ENCODE data around the gene SOX2. TPM values are rescaled to one million over a fixed set of nuclear protein-coding genes. Genes with fewer than 3 reads are reported as not detected.

Gene SOX2
- total and polyA plus RNA-seq, 2 of the 13 experiments (the other 11 are each of a cell fraction or from before 2014, with no cell fraction given), result not detected

DNA sequence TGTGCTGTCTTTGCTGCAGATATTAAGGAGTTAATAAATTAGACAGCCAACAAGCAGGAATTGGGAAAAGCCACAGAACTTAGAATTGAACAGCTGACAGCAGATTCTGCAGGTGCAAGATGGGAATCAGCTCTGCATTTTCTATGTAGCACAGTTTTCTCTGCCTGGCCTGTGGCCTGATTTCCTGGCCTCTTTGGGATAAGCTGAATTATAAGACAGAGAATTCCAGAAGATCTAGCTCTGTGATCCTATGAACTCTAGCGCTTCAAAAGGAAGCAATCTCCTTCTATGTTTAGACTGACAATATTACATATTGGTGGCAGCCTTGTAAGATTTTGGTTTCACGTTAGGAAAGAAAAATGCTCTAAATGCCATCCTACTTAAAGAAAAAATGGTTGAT lies 24.0 kb upstream of the SOX2 start (continued):
- TF ChIP-seq, protein P1, sequence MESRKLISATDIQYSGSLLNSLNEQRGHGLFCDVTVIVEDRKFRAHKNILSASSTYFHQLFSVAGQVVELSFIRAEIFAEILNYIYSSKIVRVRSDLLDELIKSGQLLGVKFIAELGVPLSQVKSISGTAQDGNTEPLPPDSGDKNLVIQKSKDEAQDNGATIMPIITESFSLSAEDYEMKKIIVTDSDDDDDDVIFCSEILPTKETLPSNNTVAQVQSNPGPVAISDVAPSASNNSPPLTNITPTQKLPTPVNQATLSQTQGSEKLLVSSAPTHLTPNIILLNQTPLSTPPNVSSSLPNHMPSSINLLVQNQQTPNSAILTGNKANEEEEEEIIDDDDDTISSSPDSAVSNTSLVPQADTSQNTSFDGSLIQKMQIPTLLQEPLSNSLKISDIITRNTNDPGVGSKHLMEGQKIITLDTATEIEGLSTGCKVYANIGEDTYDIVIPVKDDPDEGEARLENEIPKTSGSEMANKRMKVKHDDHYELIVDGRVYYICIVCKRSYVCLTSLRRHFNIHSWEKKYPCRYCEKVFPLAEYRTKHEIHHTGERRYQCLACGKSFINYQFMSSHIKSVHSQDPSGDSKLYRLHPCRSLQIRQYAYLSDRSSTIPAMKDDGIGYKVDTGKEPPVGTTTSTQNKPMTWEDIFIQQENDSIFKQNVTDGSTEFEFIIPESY (CRISPR knock-in tag; IDR thresholded peaks at IDR 0.05), result no peak

DNA sequence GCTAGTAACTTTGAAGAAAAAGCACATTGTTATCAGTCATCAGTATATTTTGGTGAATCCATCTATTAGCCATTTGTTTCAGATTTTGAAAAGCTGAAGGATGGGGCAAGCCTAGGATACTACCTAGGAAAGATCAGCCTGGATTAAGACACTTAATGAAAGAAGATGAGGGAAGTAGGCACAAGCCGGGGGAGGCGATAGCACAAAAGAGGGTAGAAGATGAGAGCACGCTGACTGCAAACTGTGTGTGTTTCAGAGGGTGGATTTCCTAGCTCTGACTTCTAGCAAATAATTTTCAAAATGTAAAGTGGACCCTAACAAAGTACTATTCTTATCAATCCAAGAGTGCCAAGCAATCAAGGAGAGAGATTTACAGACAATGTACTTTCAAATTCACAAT lies 22.2 kb upstream of the SOX2 start:
- DNase-seq (ENCODE audit: low spot score) (no peak), ATAC-seq (no peak), FAIRE-seq (no peak)
- TF ChIP-seq ZNF3 (CRISPR knock-in tag; IDR thresholded peaks at IDR 0.05) (no peak), ZNF75D (CRISPR knock-in tag; IDR thresholded peaks at IDR 0.05; ENCODE audit: borderline replicate concordance) (no peak), PAX8 (CRISPR knock-in tag; IDR thresholded peaks at IDR 0.05; ENCODE audit: borderline replicate concordance) (no peak), RFX3 (CRISPR knock-in tag; IDR thresholded peaks at IDR 0.05) (no peak), GLMP (CRISPR knock-in tag; IDR thresholded peaks at IDR 0.05; ENCODE audit: borderline replicate concordance) (no peak), CENPX (CRISPR knock-in tag; IDR thresholded peaks at IDR 0.05) (no peak), ZNF496 (CRISPR knock-in tag; IDR thresholded peaks at IDR 0.05; ENCODE audit: insufficient replicate concordance) (no peak), KAT8 (CRISPR knock-in tag; IDR thresholded peaks at IDR 0.05) (no peak), NFE2L2 (IDR thresholded peaks at IDR 0.05; ENCODE audit: low read length) (no peak), ZNF709 (CRISPR knock-in tag; IDR thresholded peaks at IDR 0.05) (no peak)
- Histone ChIP-seq H3K27ac (ENCODE audit: extremely low read length, insufficient read depth, low read length) (no peak overlapping the region), H3K4me3 (replicated peaks in 1 of 3; ENCODE audit: insufficient read depth in 1 of 3, low read depth in 2 of 3, low read length in 3 of 3) (no peak overlapping the region), H4K20me1 (ENCODE audit: insufficient read depth, low read length) (no peaks in the 10 kb centered on the region), H3K79me2 (ENCODE audit: insufficient read depth, low read length) (no peaks in the 10 kb centered on the region), H3K4me2 (ENCODE audit: low read depth, low read length) (no peak overlapping the region), H3K4me1 (ENCODE audit: insufficient read depth, low read length) (no peaks in the 10 kb centered on the region), H3K36me3 (replicated peaks in 1 of 2; ENCODE audit: control insufficient read depth in 1 of 2, insufficient read depth in 2 of 2, low read length in 2 of 2) (no peaks in the 10 kb centered on the region), H3K27me3 (ENCODE audit: control insufficient read depth in 1 of 2, insufficient read depth in 2 of 2, low read length in 2 of 2) (no peaks in the 10 kb centered on the region), H3K9ac (ENCODE audit: insufficient read depth, low read depth, low read length) (no peak overlapping the region), H3K9me3 (ENCODE audit: low read length) (no peaks in the 10 kb centered on the region), H2AFZ (ENCODE audit: low read length) (no peak overlapping the region)
- intact Hi-C loops (cut with micrococcal nuclease; ENCODE audit: unreplicated experiment), result no loop called here
- ChIA-PET CTCF (ENCODE audit: low intra/inter-chr PET ratio, low total read pairs) (no interaction called here), POLR2A (no interaction called here)
- no TSS peak for BruUV-seq (replicated peaks)
- 15% methylated on average over 3 of the region's 3 CpGs for WGBS (ENCODE audit: low lambda C conversion rate)
- in situ Hi-C loops (cut with HindIII; ENCODE audit: extremely low pct_ligation_motif_present, low pct_unique_long_range_greater_than_20kb), result no loop called here
